GM10266 (cell line): Measurements from ENCODE around the gene TK2.
"Not testable (repeated sequence)": the region's sequence is repeated elsewhere in the genome, so short reads cannot be mapped to it uniquely, and the experiment has no call there.

Source experiments
- DNase-seq: peaks from one replicate; pipeline ENCODE4 v3.0.0; 2012; ENCODE audit errors: extremely low spot score
- CTCF ChIP-seq: IDR thresholded peaks from 2 replicates; pipeline ENCODE4 v1.5.1; 2012; ENCODE audit warnings: mild to moderate bottlenecking, low read depth; ENCODE audit not compliant: control insufficient read depth, insufficient read depth; ENCODE audit errors: missing control alignments

Gene TK2

GRCh38 chr16:66468321-66468965 is 81.5 kb downstream of the TK2 start:
- TF ChIP-seq CTCF, result no peak
- DNase-seq, result no peak

- DNase-seq, result no peak
- no peak for TF ChIP-seq CTCF
These were observed 82.3 kb downstream of the TK2 start for GRCh38 chr16:66467611-66468010.

GRCh38 chr16:66466636-66467035 is 83.3 kb downstream of the TK2 start:
- not testable (repeated sequence) for DNase-seq

GRCh38 chr16:66465946-66466345 is 84.0 kb downstream of the TK2 start:
- not testable (repeated sequence) for DNase-seq

GRCh38 chr16:66462912-66463311 is 87.0 kb downstream of the TK2 start:
- TF ChIP-seq CTCF, result no peak
- no peak for DNase-seq

- TF ChIP-seq CTCF, result no peak
- DNase-seq, result no peak
These were observed 89.2 kb downstream of the TK2 start for GRCh38 chr16:66460703-66461102.

GRCh38 chr16:66459878-66460277 is 90.0 kb downstream of the TK2 start:
- TF ChIP-seq CTCF, result no peak
- no peak for DNase-seq

GRCh38 chr16:66458853-66459252 is 91.1 kb downstream of the TK2 start:
- no peak for DNase-seq
- TF ChIP-seq CTCF, result no peak
